ENCODE results near the gene LRRC17. TPM values are rescaled to one million over a fixed set of nuclear protein-coding genes. Genes with fewer than 3 reads are reported as not detected.

Gene LRRC17
- total RNA-seq, 2 experiments from 2014 or later, result not detected

DNA sequence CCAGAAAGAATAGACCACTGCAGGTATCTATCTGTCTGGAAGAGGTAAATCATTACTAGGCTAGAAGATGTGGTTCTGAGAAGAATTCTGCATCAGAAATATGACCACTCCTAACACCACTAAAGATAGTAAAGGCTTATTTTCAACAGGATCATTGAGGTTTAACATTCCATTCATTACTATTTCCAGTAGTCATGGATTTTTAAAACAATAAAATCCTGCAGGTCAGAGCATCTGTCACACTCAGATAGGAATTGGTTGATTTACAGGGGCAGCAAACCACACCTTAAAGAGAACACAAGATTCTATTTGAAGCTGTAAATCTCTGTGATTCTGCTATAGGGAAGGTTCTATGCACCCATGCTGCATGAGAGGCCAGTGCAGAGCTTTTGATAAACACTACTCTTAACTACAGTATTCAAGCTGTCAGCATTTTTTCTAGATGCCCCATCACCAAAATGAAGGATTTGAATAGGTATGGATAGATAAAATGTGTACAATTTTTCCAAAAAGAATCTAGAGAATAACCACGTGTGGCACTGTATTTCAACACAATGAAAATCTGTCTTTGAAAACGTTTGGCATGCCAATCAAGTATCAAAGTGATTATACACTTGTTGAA, 14.6 kb downstream of the LRRC17 start:
- TF ChIP-seq CTCF (conservative IDR thresholded peaks at IDR 0.05; ENCODE audit: low read length), result no peak
- Histone ChIP-seq H2AFZ (ENCODE audit: low read length) (no peak overlapping the region), H3K4me2 (ENCODE audit: low read length) (no peak overlapping the region), H3K36me3 (ENCODE audit: insufficient read depth, low read length) (no peaks in the 10 kb centered on the region), H3K27ac (ENCODE audit: low read depth, low read length, poor library complexity, severe bottlenecking) (no peak overlapping the region), H3K4me3 (ENCODE audit: low read depth, low read length, poor library complexity, severe bottlenecking) (no peak overlapping the region), H3K9me3 (ENCODE audit: low read length) (no peaks in the 10 kb centered on the region), H3K79me2 (ENCODE audit: insufficient read depth, low read depth, low read length) (no peaks in the 10 kb centered on the region), H4K20me1 (ENCODE audit: insufficient read depth, low read length) (no peaks in the 10 kb centered on the region), H3K4me1 (ENCODE audit: insufficient read depth, low read length, poor library complexity, severe bottlenecking) (no peaks in the 10 kb centered on the region), H3K9me2 (ENCODE audit: insufficient read depth, low read length) (no peaks in the 10 kb centered on the region)
- BruUV-seq (replicated peaks), result no TSS peak
- POLR2A ChIA-PET, result interaction anchor here (0.6 kb wide), 1 partner anchor 82 kb away, joined by 4 read pairs; no protein-coding TSS in a partner anchor
- no peak for DNase-seq (ENCODE audit: low spot score)
- CTCF ChIA-PET (ENCODE audit: unreplicated experiment), result no interaction called here
- intact Hi-C loops (cut with micrococcal nuclease; ENCODE audit: unreplicated experiment), result no loop called here

GRCh38 chr7:102931757-102932156, 19.0 kb downstream of the LRRC17 start:
- Histone ChIP-seq H2AFZ (ENCODE audit: low read length) (no peak overlapping the region), H3K79me2 (ENCODE audit: insufficient read depth, low read depth, low read length) (no peaks in the 10 kb centered on the region), H3K9me2 (ENCODE audit: insufficient read depth, low read length) (no peaks in the 10 kb centered on the region), H3K4me3 (ENCODE audit: low read depth, low read length, poor library complexity, severe bottlenecking) (no peak overlapping the region), H3K9me3 (ENCODE audit: low read length) (no peaks in the 10 kb centered on the region), H3K4me2 (ENCODE audit: low read length) (no peak overlapping the region), H4K20me1 (ENCODE audit: insufficient read depth, low read length) (no peaks in the 10 kb centered on the region), H3K27ac (ENCODE audit: low read depth, low read length, poor library complexity, severe bottlenecking) (no peak overlapping the region), H3K36me3 (ENCODE audit: insufficient read depth, low read length) (no peaks in the 10 kb centered on the region), H3K4me1 (ENCODE audit: insufficient read depth, low read length, poor library complexity, severe bottlenecking) (no peaks in the 10 kb centered on the region)
- intact Hi-C loops (cut with micrococcal nuclease; ENCODE audit: unreplicated experiment), result no loop called here
- BruUV-seq (replicated peaks), result no TSS peak
- CTCF ChIA-PET (ENCODE audit: unreplicated experiment), result no interaction called here
- POLR2A ChIA-PET, result no interaction called here
- no peak for TF ChIP-seq CTCF (conservative IDR thresholded peaks at IDR 0.05; ENCODE audit: low read length)
- TF ChIP-seq EZH2phosphoT487 (IDR thresholded peaks at IDR 0.05; ENCODE audit: borderline replicate concordance, low read depth, low read length), result no peak
- no peak for DNase-seq (ENCODE audit: low spot score)

GRCh38 chr7:102933763-102934162, 21.0 kb downstream of the LRRC17 start:
- Histone ChIP-seq H3K9me3 (ENCODE audit: low read length) (no peaks in the 10 kb centered on the region), H3K4me1 (ENCODE audit: insufficient read depth, low read length, poor library complexity, severe bottlenecking) (no peaks in the 10 kb centered on the region), H3K4me3 (ENCODE audit: low read depth, low read length, poor library complexity, severe bottlenecking) (no peak overlapping the region), H3K36me3 (ENCODE audit: insufficient read depth, low read length) (no peaks in the 10 kb centered on the region), H4K20me1 (ENCODE audit: insufficient read depth, low read length) (no peaks in the 10 kb centered on the region), H2AFZ (ENCODE audit: low read length) (no peak overlapping the region), H3K9me2 (ENCODE audit: insufficient read depth, low read length) (no peaks in the 10 kb centered on the region), H3K27ac (ENCODE audit: low read depth, low read length, poor library complexity, severe bottlenecking) (no peak overlapping the region), H3K79me2 (ENCODE audit: insufficient read depth, low read depth, low read length) (no peaks in the 10 kb centered on the region), H3K4me2 (ENCODE audit: low read length) (no peak overlapping the region)
- TF ChIP-seq CTCF (conservative IDR thresholded peaks at IDR 0.05; ENCODE audit: low read length), result no peak
- no peak for TF ChIP-seq EZH2phosphoT487 (IDR thresholded peaks at IDR 0.05; ENCODE audit: borderline replicate concordance, low read depth, low read length)
- no peak for DNase-seq (ENCODE audit: low spot score)
- intact Hi-C loops (cut with micrococcal nuclease; ENCODE audit: unreplicated experiment), result no loop called here
- ChIA-PET POLR2A (no interaction called here), CTCF (ENCODE audit: unreplicated experiment) (no interaction called here)
- no TSS peak for BruUV-seq (replicated peaks)

Measured in OCI-LY7 (cell line).